ENCODE data around the gene RAB27B. TPM values are rescaled to one million over a fixed set of nuclear protein-coding genes. Genes with fewer than 3 reads are reported as not detected.
"Not testable (repeated sequence)": the region's sequence is repeated elsewhere in the genome, so short reads cannot be mapped to it uniquely, and the experiment has no call there.

RAB27B gene
- total RNA-seq, 4 donors from 2014 or later: 0.34 to 2.5 (median 1.0) TPM

- intact Hi-C loops (cut with DNase I): no loop called here
- no peaks in the 10 kb centered on the region for H3K4me1 ChIP-seq
- no peak for DNase-seq (ENCODE audit: extremely low spot score)
- WGBS: 87% methylated on average over 2 of the region's 2 CpGs
- H3K36me3 ChIP-seq: no peaks in the 10 kb centered on the region
- no peaks in the 10 kb centered on the region for H3K27me3 ChIP-seq
- TF ChIP-seq EP300 (IDR thresholded peaks at IDR 0.05) (no peak), CTCF (IDR thresholded peaks at IDR 0.05) (no peak), POLR2AphosphoS5 (IDR thresholded peaks at IDR 0.05) (no peak), POLR2A (IDR thresholded peaks at IDR 0.05; ENCODE audit: low read depth) (no peak)
- H3K27ac ChIP-seq (replicated peaks in 1 of 4): no peak overlapping the region
- no peaks in the 10 kb centered on the region for H3K9me3 ChIP-seq
- H3K4me3 ChIP-seq: no peak overlapping the region
These were observed 15.4 kb upstream of the RAB27B start for GRCh38 chr18:54812885-54813284.

GRCh38 chr18:54813305-54813704 lies 15.0 kb upstream of the RAB27B start:
- DNase-seq (ENCODE audit: extremely low spot score): no peak

GRCh38 chr18:54813977-54814565 lies 14.2 kb upstream of the RAB27B start:
- H3K4me3 ChIP-seq: no peak overlapping the region
- no peak overlapping the region for H3K27ac ChIP-seq (replicated peaks in 1 of 4)
- H3K36me3 ChIP-seq: no peaks in the 10 kb centered on the region
- no peak for TF ChIP-seq EP300 (IDR thresholded peaks at IDR 0.05)
- no peak for TF ChIP-seq CTCF (IDR thresholded peaks at IDR 0.05)
- TF ChIP-seq POLR2AphosphoS5 (IDR thresholded peaks at IDR 0.05): no peak
- no peak for TF ChIP-seq POLR2A (IDR thresholded peaks at IDR 0.05; ENCODE audit: low read depth)
- H3K4me1 ChIP-seq: no peaks in the 10 kb centered on the region
- WGBS: 29% methylated on average over 1 of the region's 1 CpG
- no peaks in the 10 kb centered on the region for H3K27me3 ChIP-seq
- no peaks in the 10 kb centered on the region for H3K9me3 ChIP-seq
- intact Hi-C loops (cut with DNase I): no loop called here
- no peak for DNase-seq (ENCODE audit: extremely low spot score)

More at GRCh38 chr18:54813305-54813704, 15.0 kb upstream of the RAB27B start:
- intact Hi-C loops (cut with DNase I): no loop called here
- H3K9me3 ChIP-seq: no peaks in the 10 kb centered on the region
- H3K27me3 ChIP-seq: no peaks in the 10 kb centered on the region
- H3K4me1 ChIP-seq: no peaks in the 10 kb centered on the region
- TF ChIP-seq POLR2AphosphoS5 (IDR thresholded peaks at IDR 0.05): no peak
- no peak for TF ChIP-seq EP300 (IDR thresholded peaks at IDR 0.05)
- TF ChIP-seq POLR2A (IDR thresholded peaks at IDR 0.05; ENCODE audit: low read depth): no peak
- no peak for TF ChIP-seq CTCF (IDR thresholded peaks at IDR 0.05)
- H3K27ac ChIP-seq (replicated peaks in 1 of 4): no peak overlapping the region
- 81% methylated on average over 1 of the region's 1 CpG for WGBS
- no peaks in the 10 kb centered on the region for H3K36me3 ChIP-seq
- no peak overlapping the region for H3K4me3 ChIP-seq

- 87% methylated on average over 2 of the region's 2 CpGs for WGBS
- Histone ChIP-seq H3K4me1 (no peaks in the 10 kb centered on the region), H3K9me3 (no peaks in the 10 kb centered on the region), H3K4me3 (no peak overlapping the region), H3K36me3 (no peaks in the 10 kb centered on the region), H3K27me3 (no peaks in the 10 kb centered on the region), H3K27ac (replicated peaks in 1 of 4) (no peak overlapping the region)
- intact Hi-C loops (cut with DNase I): no loop called here
- DNase-seq (ENCODE audit: extremely low spot score): no peak
- TF ChIP-seq POLR2AphosphoS5 (IDR thresholded peaks at IDR 0.05): no peak
- no peak for TF ChIP-seq EP300 (IDR thresholded peaks at IDR 0.05)
- no peak for TF ChIP-seq CTCF (IDR thresholded peaks at IDR 0.05)
- TF ChIP-seq POLR2A (IDR thresholded peaks at IDR 0.05; ENCODE audit: low read depth): no peak
These were observed 13.2 kb upstream of the RAB27B start for GRCh38 chr18:54815086-54815485.

- H3K27me3 ChIP-seq; H3K4me1 ChIP-seq; intact Hi-C loops (cut with DNase I); H3K4me3 ChIP-seq; DNase-seq (ENCODE audit: extremely low spot score); H3K36me3 ChIP-seq; H3K9me3 ChIP-seq; H3K27ac ChIP-seq (replicated peaks in 1 of 4): not testable (repeated sequence)
- WGBS: 82% methylated on average over 2 of the region's 2 CpGs
These were observed 7.4 kb upstream of the RAB27B start for GRCh38 chr18:54820785-54821275.
